Thyroid gland (tissue), 4 donors: ENCODE measurements around the gene CCDC24. TPM values are rescaled to one million over a fixed set of nuclear protein-coding genes. Genes with fewer than 3 reads are reported as not detected.

Experiments used
- DNase-seq, 2 donors: peaks; one replicate each; pipeline ENCODE4 v3.0.0-alpha.2; 2019
- H3K27ac ChIP-seq, 3 donors: fragments of 200-600 bp; sonication (generic); 1 replicate in 2 of 3; 2 replicates in 1 of 3; pipeline ENCODE4 v1.5.1; 2016 to 2019; ENCODE audit warnings: mild to moderate bottlenecking in 1 of 3, moderate library complexity in 1 of 3
- H3K27me3 ChIP-seq: fragments of 200-600 bp; sonication (generic); one replicate; pipeline ENCODE4 v1.5.1; 2019
- H3K36me3 ChIP-seq, 2 donors: fragments of 200-600 bp; sonication (generic); one replicate each; pipeline ENCODE4 v1.5.1; 2016 to 2019
- H3K4me1 ChIP-seq, 2 donors: fragments of 200-600 bp; sonication (generic); one replicate each; pipeline ENCODE4 v1.5.1; 2017 to 2019
- H3K4me3 ChIP-seq, 3 donors: fragments of 200-600 bp; sonication (generic); replicated peaks in 1 of 3; 1 replicate in 2 of 3; 2 replicates in 1 of 3; pipeline ENCODE4 v1.5.1; 2016; ENCODE audit warnings: mild to moderate bottlenecking in 1 of 3
- H3K9me3 ChIP-seq: fragments of 200-600 bp; sonication (generic); one replicate; pipeline ENCODE4 v1.5.1; 2017
- POLR2A ChIP-seq, 2 donors: fragments of 450-650 bp; IDR thresholded peaks; one replicate each; pipeline ENCODE4 v1.6.1; 2017; ENCODE audit warnings: antibody characterized with exemption in 2 of 2, mild to moderate bottlenecking in 2 of 2, moderate library complexity in 1 of 2
- WGBS, 2 donors: methylation state at CpG; one replicate each; pipeline ENCODE4 v1.1.5; 2017; 5-methylcytosine and 5-hydroxymethylcytosine counted together
- intact Hi-C: fragments of 100-400 bp; cut with DNase I; formaldehyde crosslinking; loops from one replicate; pipeline ENCODE4 v1.15.1; 2023
- total RNA-seq, 4 donors: library from RNA; depleted of rRNA; stranded (reverse); fragments of >200 nt; gene quantifications; one replicate each; pipeline ENCODE4 v1.2.3, GENCODE V29; 2016
- TF ChIP-seq, protein P1 (sequence below), 6 experiments: fragments of 200-600 bp in 3 of 6; fragments of 450-650 bp in 3 of 6; sonication (generic) in 3 of 6; IDR thresholded peaks; one replicate each; pipeline ENCODE4 v1.5.1; 2016 to 2019; ENCODE audit warnings: antibody characterized with exemption in 6 of 6, mild to moderate bottlenecking in 2 of 6, inconsistent platforms in 1 of 6, moderate library complexity in 1 of 6

CCDC24 gene
- total RNA-seq, 4 donors from 2014 or later: 8.0 to 25.4 (median 11.7) TPM

- intact Hi-C loops: loop anchor here (5.0 to 10.0 kb wide), 2 partner anchors 33 to 265 kb away; no protein-coding TSS in a partner anchor
- H3K4me1 ChIP-seq: peaks cover 12% of the 10 kb centered on the region in 2 donors
- H3K4me3 ChIP-seq: peak overlapping the region; percentile 48 to 66 (median 57)
- peak overlapping the region; percentile 44 to 92 (median 85) for H3K27ac ChIP-seq
- peak in 1 of 2 donors; percentile 55 for TF ChIP-seq POLR2A (IDR thresholded peaks at IDR 0.05)
- TF ChIP-seq, protein P1, sequence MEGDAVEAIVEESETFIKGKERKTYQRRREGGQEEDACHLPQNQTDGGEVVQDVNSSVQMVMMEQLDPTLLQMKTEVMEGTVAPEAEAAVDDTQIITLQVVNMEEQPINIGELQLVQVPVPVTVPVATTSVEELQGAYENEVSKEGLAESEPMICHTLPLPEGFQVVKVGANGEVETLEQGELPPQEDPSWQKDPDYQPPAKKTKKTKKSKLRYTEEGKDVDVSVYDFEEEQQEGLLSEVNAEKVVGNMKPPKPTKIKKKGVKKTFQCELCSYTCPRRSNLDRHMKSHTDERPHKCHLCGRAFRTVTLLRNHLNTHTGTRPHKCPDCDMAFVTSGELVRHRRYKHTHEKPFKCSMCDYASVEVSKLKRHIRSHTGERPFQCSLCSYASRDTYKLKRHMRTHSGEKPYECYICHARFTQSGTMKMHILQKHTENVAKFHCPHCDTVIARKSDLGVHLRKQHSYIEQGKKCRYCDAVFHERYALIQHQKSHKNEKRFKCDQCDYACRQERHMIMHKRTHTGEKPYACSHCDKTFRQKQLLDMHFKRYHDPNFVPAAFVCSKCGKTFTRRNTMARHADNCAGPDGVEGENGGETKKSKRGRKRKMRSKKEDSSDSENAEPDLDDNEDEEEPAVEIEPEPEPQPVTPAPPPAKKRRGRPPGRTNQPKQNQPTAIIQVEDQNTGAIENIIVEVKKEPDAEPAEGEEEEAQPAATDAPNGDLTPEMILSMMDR (IDR thresholded peaks at IDR 0.05): no peak
- H3K27me3 ChIP-seq: no peaks in the 10 kb centered on the region
- no peaks in the 10 kb centered on the region for H3K36me3 ChIP-seq
- DNase-seq: peak; percentile 93
- WGBS, 2 donors: 0 to 1% methylated on average over 18 to 19 of the region's 75 CpGs
- H3K9me3 ChIP-seq: no peaks in the 10 kb centered on the region
Measured at GRCh38 chr1:44029911-44030604, 38.7 kb downstream of the CCDC24 start.

- peak overlapping the region; percentile 48 to 66 (median 57) for H3K4me3 ChIP-seq
- H3K36me3 ChIP-seq: no peaks in the 10 kb centered on the region
- peak overlapping the region; percentile 44 to 92 (median 85) for H3K27ac ChIP-seq
- no peak for TF ChIP-seq POLR2A (IDR thresholded peaks at IDR 0.05)
- TF ChIP-seq, protein P1 (IDR thresholded peaks at IDR 0.05): no peak
- WGBS, 2 donors: 0% methylated on average over 23 of the region's 66 CpGs; no CpG with 5 or more reads in 1 of the 2 donors
- no peaks in the 10 kb centered on the region for H3K27me3 ChIP-seq
- peak; percentile 35 to 37 for DNase-seq
- intact Hi-C loops: loop anchor here (5.0 to 10.0 kb wide), 2 partner anchors 33 to 266 kb away; no protein-coding TSS in a partner anchor
- H3K9me3 ChIP-seq: no peaks in the 10 kb centered on the region
- H3K4me1 ChIP-seq: peaks cover 12% of the 10 kb centered on the region in 2 donors
Measured at GRCh38 chr1:44030605-44031251, 39.3 kb downstream of the CCDC24 start.

DNA sequence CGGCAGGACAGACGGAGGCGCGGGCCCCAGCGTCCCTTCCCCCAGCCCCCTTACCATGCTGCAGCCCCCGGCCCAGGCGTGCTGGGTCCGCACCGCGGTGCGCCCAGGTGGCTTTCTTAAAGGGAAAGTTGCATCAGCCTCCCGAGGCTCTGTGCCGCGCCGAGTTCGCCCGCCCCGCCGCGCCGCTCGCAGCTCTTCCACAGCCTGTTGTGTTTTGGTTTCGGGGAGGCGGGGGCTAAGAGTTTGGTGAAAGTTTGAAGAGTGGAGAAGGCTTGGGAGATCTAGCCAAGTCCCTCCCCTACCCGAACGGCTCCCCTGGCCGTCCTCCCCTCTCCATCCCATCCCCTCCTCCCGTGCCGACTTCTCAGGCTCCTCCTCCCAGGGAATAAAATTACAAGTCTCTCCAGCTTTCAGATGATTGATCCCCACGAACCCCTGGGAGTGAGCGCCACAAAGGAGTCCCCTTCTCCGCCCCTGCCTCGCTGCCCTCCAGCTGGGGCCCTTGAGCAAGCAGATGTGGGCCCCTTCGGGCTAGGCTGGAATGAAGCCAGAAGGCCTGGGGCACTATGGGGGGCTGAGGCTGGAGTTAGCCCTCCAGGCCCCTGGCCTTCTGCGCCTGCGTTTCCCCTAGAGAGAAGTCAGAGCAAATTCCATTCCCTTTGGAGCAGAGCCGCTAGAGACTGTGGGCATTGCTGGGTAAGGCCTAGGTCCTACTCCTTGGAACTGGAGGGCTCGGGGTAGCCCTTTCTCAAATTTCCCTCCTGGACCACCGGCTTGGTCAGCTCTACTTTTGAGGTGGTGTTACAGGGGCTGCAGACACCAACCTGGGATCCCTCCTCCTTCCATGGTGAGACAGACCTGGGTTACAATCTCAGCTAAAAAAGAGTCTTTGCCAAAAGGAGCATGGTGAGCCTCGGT lies 40.1 kb downstream of the CCDC24 start, which contains the start of gene SLC6A9:
Gene SLC6A9, minus strand, starts transcription at position 211 of the 918 bp plus-strand sequence. CDS start 7,185 bp downstream, outside the sequence.
- intact Hi-C loops: loop anchor here (5.0 to 10.0 kb wide), 2 partner anchors 34 to 267 kb away; no protein-coding TSS in a partner anchor
- peak; percentile 86 to 87 for DNase-seq

GRCh38 chr1:44032170-44032790 lies 40.9 kb downstream of the CCDC24 start:
- Histone ChIP-seq H3K27me3 (no peaks in the 10 kb centered on the region), H3K36me3 (no peaks in the 10 kb centered on the region), H3K4me1 (peaks cover 12 to 25% of the 10 kb centered on the region in 2 donors), H3K4me3 (no peak overlapping the region), H3K9me3 (no peaks in the 10 kb centered on the region), H3K27ac (peak overlapping the region in 2 of 3 donors; percentile 47 to 85)
- TF ChIP-seq, protein P1 (IDR thresholded peaks at IDR 0.05): no peak
- TF ChIP-seq POLR2A (IDR thresholded peaks at IDR 0.05): no peak
- intact Hi-C loops: loop anchor here (5.0 to 10.0 kb wide), 2 partner anchors 35 to 267 kb away; no protein-coding TSS in a partner anchor
- peak in 1 of 2 donors; percentile 11 for DNase-seq
- WGBS, 2 donors: 67 to 74% methylated on average over 6 of the region's 6 CpGs

More for the DNA sequence above, 40.1 kb downstream of the CCDC24 start, which contains the start of gene SLC6A9:
- TF ChIP-seq POLR2A (IDR thresholded peaks at IDR 0.05): peak in 1 of 2 donors; percentile 64
- TF ChIP-seq, protein P1 (IDR thresholded peaks at IDR 0.05): no peak
- H3K4me3 ChIP-seq: peak within 1 kb of the TSS; percentile 48 to 66 (median 57)
- H3K36me3 ChIP-seq: no peaks in the 10 kb centered on the region
- WGBS, 2 donors: 6 to 28% methylated on average over 15 to 25 of the region's 40 CpGs
- no peaks in the 10 kb centered on the region for H3K9me3 ChIP-seq
- no peaks in the 10 kb centered on the region for H3K27me3 ChIP-seq
- peak within 1 kb of the TSS; percentile 65 to 92 (median 85) for H3K27ac ChIP-seq
- H3K4me1 ChIP-seq: peaks cover 12 to 20% of the 10 kb centered on the region in 2 donors
